ENCODE results near the gene TMEM238. TPM values are rescaled to one million over a fixed set of nuclear protein-coding genes. Genes with fewer than 3 reads are reported as not detected.

TMEM238 gene
- polyA plus RNA-seq (2012; ENCODE audit: insufficient read depth, insufficient read length, low read depth): 4.6 TPM

DNA sequence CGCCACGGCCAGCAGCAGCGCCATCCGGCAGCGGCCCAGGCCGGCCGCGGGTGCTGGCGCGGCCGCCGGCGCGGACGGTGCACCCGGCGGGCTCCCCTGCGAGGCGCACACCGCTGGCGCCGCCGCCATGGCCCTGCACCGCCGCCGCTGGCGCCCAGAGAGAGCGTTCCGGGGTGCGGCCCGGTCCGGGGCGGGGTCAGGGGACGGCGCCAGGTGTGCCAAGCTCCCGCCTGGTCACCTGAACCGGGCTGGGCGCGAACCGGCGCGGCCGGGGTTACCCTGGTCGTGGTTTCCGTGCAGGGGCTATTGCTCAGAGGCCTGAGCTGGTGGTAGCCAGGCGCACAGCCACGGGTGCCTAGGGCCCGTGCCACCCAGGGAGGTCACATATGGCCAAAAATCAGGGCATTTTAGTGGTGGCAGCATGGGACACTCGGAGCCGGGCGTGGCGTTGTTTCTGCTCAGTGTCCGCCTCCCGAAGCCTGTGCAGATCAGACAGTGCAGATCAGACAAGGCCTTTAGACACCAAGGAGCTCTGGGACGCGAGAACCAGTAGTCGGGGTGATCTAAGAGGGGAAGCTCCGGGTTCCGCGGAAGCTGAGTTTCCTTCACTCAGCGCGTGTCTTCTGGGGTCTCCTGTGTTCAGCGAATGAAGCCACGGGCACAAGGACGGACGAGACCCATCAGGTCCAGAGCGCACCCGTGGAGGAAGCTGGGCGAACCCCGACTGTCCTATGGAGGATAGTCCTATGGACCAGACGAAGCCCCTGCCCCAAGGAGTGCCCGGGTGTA, at the start of gene TMEM238:
TMEM238 (minus strand) TSS at position 162 of the 789 bp plus-strand sequence; CDS start at position 129, 33 bp downstream.
- no peaks in the 10 kb centered on the region for H3K27me3 ChIP-seq
- H3K36me3 ChIP-seq: peaks cover 33% of the 10 kb centered on the region
- no peaks in the 10 kb centered on the region for H3K9me3 ChIP-seq
- H3K4me1 ChIP-seq: peaks cover 3% of the 10 kb centered on the region; the same call in 1 of the 2 replicates
- H3K4me3 ChIP-seq (ENCODE audit: low read depth, low read length): peak within 1 kb of the TSS; percentile 86
- no peak for TF ChIP-seq CTCF (IDR thresholded peaks at IDR 0.05; ENCODE audit: low read depth, low read length)
- DNase-seq: no peak

- H3K4me3 ChIP-seq (ENCODE audit: low read depth, low read length): no peak overlapping the region
- no peak for TF ChIP-seq CTCF (IDR thresholded peaks at IDR 0.05; ENCODE audit: low read depth, low read length)
- no peaks in the 10 kb centered on the region for H3K36me3 ChIP-seq
- H3K4me1 ChIP-seq: no peaks in the 10 kb centered on the region
- H3K27me3 ChIP-seq: no peaks in the 10 kb centered on the region; the same call in 1 of the 2 replicates
- H3K9me3 ChIP-seq: no peaks in the 10 kb centered on the region
- DNase-seq: no peak
Measured at GRCh38 chr19:55433292-55433691, 49.2 kb upstream of the TMEM238 start.

- no peak overlapping the region for H3K4me3 ChIP-seq (ENCODE audit: low read depth, low read length)
- no peaks in the 10 kb centered on the region for H3K4me1 ChIP-seq
- no peak for TF ChIP-seq CTCF (IDR thresholded peaks at IDR 0.05; ENCODE audit: low read depth, low read length)
- DNase-seq: no peak
- H3K9me3 ChIP-seq: no peaks in the 10 kb centered on the region
- no peaks in the 10 kb centered on the region; the same call in 1 of the 2 replicates for H3K27me3 ChIP-seq
- no peaks in the 10 kb centered on the region for H3K36me3 ChIP-seq
Measured at GRCh38 chr19:55432241-55432959, 48.3 kb upstream of the TMEM238 start.

GRCh38 chr19:55431183-55431582, 47.1 kb upstream of the TMEM238 start:
- Histone ChIP-seq H3K36me3 (no peaks in the 10 kb centered on the region), H3K4me3 (ENCODE audit: low read depth, low read length) (no peak overlapping the region), H3K27me3 (no peaks in the 10 kb centered on the region; the same call in 1 of the 2 replicates), H3K9me3 (no peaks in the 10 kb centered on the region), H3K4me1 (no peaks in the 10 kb centered on the region)
- DNase-seq: no peak
- TF ChIP-seq CTCF (IDR thresholded peaks at IDR 0.05; ENCODE audit: low read depth, low read length): no peak

DNA sequence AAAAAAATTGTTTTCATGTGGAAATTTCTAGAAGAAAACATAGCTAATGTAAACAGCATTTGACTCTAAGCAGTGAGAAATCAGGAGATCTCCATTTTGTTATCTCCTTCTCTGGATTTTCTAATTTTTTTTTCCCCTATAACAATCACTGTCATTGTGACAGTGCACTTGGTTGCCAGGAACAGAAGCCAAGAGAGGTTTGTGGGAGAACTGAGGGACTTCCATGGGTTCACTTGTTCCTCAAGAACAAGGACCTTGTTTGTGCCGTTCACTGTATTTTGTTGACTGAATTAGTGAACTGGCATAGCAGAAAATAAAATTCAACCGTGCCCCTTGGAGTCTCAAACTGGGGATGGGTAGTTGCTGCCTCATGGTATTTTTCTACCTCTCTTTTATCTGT, 42.0 kb upstream of the TMEM238 start:
- Histone ChIP-seq H3K9me3 (no peaks in the 10 kb centered on the region), H3K36me3 (no peaks in the 10 kb centered on the region), H3K4me3 (ENCODE audit: low read depth, low read length) (no peak overlapping the region), H3K4me1 (no peaks in the 10 kb centered on the region), H3K27me3 (peaks cover 3% of the 10 kb centered on the region; the same call in 1 of the 2 replicates)
- TF ChIP-seq CTCF (IDR thresholded peaks at IDR 0.05; ENCODE audit: low read depth, low read length): no peak
- DNase-seq: no peak

Data from BE2C (cell line).